ENCODE results near the gene EPHA8. TPM values are rescaled to one million over a fixed set of nuclear protein-coding genes. Genes with fewer than 3 reads are reported as not detected.

EPHA8 gene
- total and polyA plus RNA-seq, 4 donors: not detected

GRCh38 chr1:22607154-22607553 is 43.9 kb downstream of the EPHA8 start:
- H3K4me1 ChIP-seq (ENCODE audit: control insufficient read depth in 4 of 4, insufficient read depth in 4 of 4, low read length in 3 of 4): no peaks in the 10 kb centered on the region

GRCh38 chr1:22608361-22608760 is 45.1 kb downstream of the EPHA8 start:
- H3K9me3 ChIP-seq (ENCODE audit: control insufficient read depth in 4 of 4, low read length in 3 of 4): peaks cover 0 to 2% (median 0%) of the 10 kb centered on the region in 4 donors
- H3K27ac ChIP-seq (ENCODE audit: low read depth in 1 of 2, low read length in 2 of 2): no peak overlapping the region
- no peak overlapping the region for H3K4me3 ChIP-seq (ENCODE audit: low read depth in 1 of 3, low read length in 3 of 3)
- no peak overlapping the region for H3K9ac ChIP-seq (ENCODE audit: low read depth in 1 of 2, low read length in 2 of 2)
- no peak for TF ChIP-seq GABPA (IDR thresholded peaks at IDR 0.05 in 1 of 2, conservative IDR thresholded peaks at IDR 0.05 in 1 of 2)
- no peak for TF ChIP-seq RXRA (IDR thresholded peaks at IDR 0.05)
- TF ChIP-seq FOXA1 (IDR thresholded peaks at IDR 0.05): no peak
- no peak for TF ChIP-seq SP1 (IDR thresholded peaks at IDR 0.05)
- TF ChIP-seq EGR1 (IDR thresholded peaks at IDR 0.05; ENCODE audit: low read depth in 2 of 2): no peak
- TF ChIP-seq FOXA2 (IDR thresholded peaks at IDR 0.05): no peak
- no peak for TF ChIP-seq ATF3 (IDR thresholded peaks at IDR 0.05)
- no peak for TF ChIP-seq REST (IDR thresholded peaks at IDR 0.05)
- TF ChIP-seq JUND (IDR thresholded peaks at IDR 0.05): no peak
- TF ChIP-seq HNF4A (conservative IDR thresholded peaks at IDR 0.05): no peak
- no peak for TF ChIP-seq TAF1 (conservative IDR thresholded peaks at IDR 0.05)
- no peak for TF ChIP-seq RAD21 (IDR thresholded peaks at IDR 0.05)
- TF ChIP-seq MAX (IDR thresholded peaks at IDR 0.05): no peak
- TF ChIP-seq NR2F2 (IDR thresholded peaks at IDR 0.05): no peak
- TF ChIP-seq ZBTB33 (IDR thresholded peaks at IDR 0.05): no peak
- H3K36me3 ChIP-seq (ENCODE audit: control insufficient read depth in 4 of 4, insufficient read depth in 3 of 4, low read depth in 1 of 4, low read length in 3 of 4): no peaks in the 10 kb centered on the region
- peaks cover 0 to 8% (median 6%) of the 10 kb centered on the region in 4 donors for H3K27me3 ChIP-seq (ENCODE audit: control insufficient read depth in 4 of 4, insufficient read depth in 4 of 4, low read length in 3 of 4)
- H3K4me1 ChIP-seq (ENCODE audit: control insufficient read depth in 4 of 4, insufficient read depth in 4 of 4, low read length in 3 of 4): no peaks in the 10 kb centered on the region
- DNase-seq (ENCODE audit: low spot score): no peak
- WGBS: 65% methylated on average over 3 of the region's 3 CpGs

More at GRCh38 chr1:22607154-22607553, 43.9 kb downstream of the EPHA8 start:
- Histone ChIP-seq H3K9ac (ENCODE audit: low read depth in 1 of 2, low read length in 2 of 2) (no peak overlapping the region), H3K27ac (ENCODE audit: low read depth in 1 of 2, low read length in 2 of 2) (no peak overlapping the region), H3K27me3 (ENCODE audit: control insufficient read depth in 4 of 4, insufficient read depth in 4 of 4, low read length in 3 of 4) (peaks cover 0 to 8% (median 6%) of the 10 kb centered on the region in 4 donors), H3K9me3 (ENCODE audit: control insufficient read depth in 4 of 4, low read length in 3 of 4) (peaks cover 0 to 2% (median 0%) of the 10 kb centered on the region in 4 donors), H3K4me3 (ENCODE audit: low read depth in 1 of 3, low read length in 3 of 3) (no peak overlapping the region), H3K36me3 (ENCODE audit: control insufficient read depth in 4 of 4, insufficient read depth in 3 of 4, low read depth in 1 of 4, low read length in 3 of 4) (no peaks in the 10 kb centered on the region)
- TF ChIP-seq REST (IDR thresholded peaks at IDR 0.05) (peak; percentile 72), RAD21 (IDR thresholded peaks at IDR 0.05) (no peak), EGR1 (IDR thresholded peaks at IDR 0.05; ENCODE audit: low read depth in 2 of 2) (no peak)
- no peak for DNase-seq (ENCODE audit: low spot score)
- WGBS: 12% methylated on average over 10 of the region's 10 CpGs

Data from liver (tissue), 9 donors.